ENCODE results near the gene EDN2.

Gene EDN2

GRCh38 chr1:41504114-41505035 is 19.9 kb upstream of the EDN2 start:
- no peak for TF ChIP-seq CTCF (IDR thresholded peaks at IDR 0.05; ENCODE audit: low read depth, low read length, missing control alignments)
- Histone ChIP-seq H3K27me3 (replicated peaks) (no peaks in the 10 kb centered on the region), H3K4me3 (ENCODE audit: low read depth, low read length) (no peak overlapping the region), H3K27ac (no peak overlapping the region), H3K36me3 (replicated peaks) (no peaks in the 10 kb centered on the region)
- in situ Hi-C loops (cut with HindIII; ENCODE audit: low pct_ligation_motif_present, low sequenced_read_pairs) = no loop called here
- peak; percentile 52 for DNase-seq

GRCh38 chr1:41503538-41504113 is 19.1 kb upstream of the EDN2 start:
- in situ Hi-C loops (cut with HindIII; ENCODE audit: low pct_ligation_motif_present, low sequenced_read_pairs) = no loop called here
- no peaks in the 10 kb centered on the region for H3K36me3 ChIP-seq (replicated peaks)
- peak; percentile 37 for TF ChIP-seq CTCF (IDR thresholded peaks at IDR 0.05; ENCODE audit: low read depth, low read length, missing control alignments)
- no peak for DNase-seq
- H3K4me3 ChIP-seq (ENCODE audit: low read depth, low read length) = no peak overlapping the region
- no peaks in the 10 kb centered on the region for H3K27me3 ChIP-seq (replicated peaks)
- H3K27ac ChIP-seq = no peak overlapping the region

- DNase-seq = no peak
- in situ Hi-C loops (cut with HindIII; ENCODE audit: low pct_ligation_motif_present, low sequenced_read_pairs) = no loop called here
- no peak overlapping the region for H3K4me3 ChIP-seq (ENCODE audit: low read depth, low read length)
Measured at GRCh38 chr1:41502912-41503311, 18.4 kb upstream of the EDN2 start.

GRCh38 chr1:41501581-41501980 is 17.1 kb upstream of the EDN2 start:
- DNase-seq = no peak
- Histone ChIP-seq H3K4me3 (ENCODE audit: low read depth, low read length) (no peak overlapping the region), H3K27ac (no peak overlapping the region), H3K27me3 (replicated peaks) (no peaks in the 10 kb centered on the region), H3K36me3 (replicated peaks) (no peaks in the 10 kb centered on the region)
- TF ChIP-seq CTCF (IDR thresholded peaks at IDR 0.05; ENCODE audit: low read depth, low read length, missing control alignments) = no peak
- in situ Hi-C loops (cut with HindIII; ENCODE audit: low pct_ligation_motif_present, low sequenced_read_pairs) = no loop called here

More at GRCh38 chr1:41502912-41503311, 18.4 kb upstream of the EDN2 start:
- no peak for TF ChIP-seq CTCF (IDR thresholded peaks at IDR 0.05; ENCODE audit: low read depth, low read length, missing control alignments)
- H3K27me3 ChIP-seq (replicated peaks) = no peaks in the 10 kb centered on the region
- no peaks in the 10 kb centered on the region for H3K36me3 ChIP-seq (replicated peaks)
- H3K27ac ChIP-seq = no peak overlapping the region

- H3K27ac ChIP-seq = no peak overlapping the region
- H3K27me3 ChIP-seq (replicated peaks) = no peaks in the 10 kb centered on the region
- no peak overlapping the region for H3K4me3 ChIP-seq (ENCODE audit: low read depth, low read length)
- in situ Hi-C loops (cut with HindIII; ENCODE audit: low pct_ligation_motif_present, low sequenced_read_pairs) = no loop called here
- peak; percentile 34 for DNase-seq
- no peaks in the 10 kb centered on the region for H3K36me3 ChIP-seq (replicated peaks)
- TF ChIP-seq CTCF (IDR thresholded peaks at IDR 0.05; ENCODE audit: low read depth, low read length, missing control alignments) = no peak
Measured at GRCh38 chr1:41500781-41501518, 16.5 kb upstream of the EDN2 start.

All from brain microvascular endothelial cell (primary cell).